HUES64 (cell line): ENCODE measurements around the gene METTL23.
"Not testable (repeated sequence)": the region's sequence is repeated elsewhere in the genome, so short reads cannot be mapped to it uniquely, and the experiment has no call there.

Experiments
- H3K27ac ChIP-seq: 2 replicates; pipeline ENCODE4 v1.7.0; 2013; ENCODE audit warnings: low read depth, low read length, inconsistent platforms
- H3K27me3 ChIP-seq: 2 replicates; pipeline ENCODE4 v1.6.1; 2013; ENCODE audit warnings: mild to moderate bottlenecking, low read length; ENCODE audit not compliant: insufficient read depth
- H3K36me3 ChIP-seq: 2 replicates; pipeline ENCODE4 v1.6.1; 2013; ENCODE audit warnings: mild to moderate bottlenecking, low read length; ENCODE audit not compliant: insufficient read depth
- H3K4me1 ChIP-seq: 2 replicates; pipeline ENCODE4 v1.6.1; 2013; ENCODE audit warnings: mild to moderate bottlenecking, low read length, moderate library complexity; ENCODE audit not compliant: insufficient read depth
- H3K4me3 ChIP-seq: 2 replicates; pipeline ENCODE4 v1.5.1; 2013; ENCODE audit warnings: mild to moderate bottlenecking, low read length, moderate library complexity
- H3K9ac ChIP-seq: 2 replicates; pipeline ENCODE4 v1.6.1; 2013; ENCODE audit warnings: mild to moderate bottlenecking, low read depth, low read length
- H3K9me3 ChIP-seq: 2 replicates; pipeline ENCODE4 v1.6.1; 2013; ENCODE audit warnings: low read depth, low read length; ENCODE audit not compliant: insufficient read depth
- WGBS: fragments of 150-250, 120-280 bp; methylation state at CpG from one replicate; pipeline ENCODE4 v1.1.7; 2013; ENCODE audit warnings: missing lambda C conversion rate; 5-methylcytosine and 5-hydroxymethylcytosine counted together

The METTL23 gene

DNA sequence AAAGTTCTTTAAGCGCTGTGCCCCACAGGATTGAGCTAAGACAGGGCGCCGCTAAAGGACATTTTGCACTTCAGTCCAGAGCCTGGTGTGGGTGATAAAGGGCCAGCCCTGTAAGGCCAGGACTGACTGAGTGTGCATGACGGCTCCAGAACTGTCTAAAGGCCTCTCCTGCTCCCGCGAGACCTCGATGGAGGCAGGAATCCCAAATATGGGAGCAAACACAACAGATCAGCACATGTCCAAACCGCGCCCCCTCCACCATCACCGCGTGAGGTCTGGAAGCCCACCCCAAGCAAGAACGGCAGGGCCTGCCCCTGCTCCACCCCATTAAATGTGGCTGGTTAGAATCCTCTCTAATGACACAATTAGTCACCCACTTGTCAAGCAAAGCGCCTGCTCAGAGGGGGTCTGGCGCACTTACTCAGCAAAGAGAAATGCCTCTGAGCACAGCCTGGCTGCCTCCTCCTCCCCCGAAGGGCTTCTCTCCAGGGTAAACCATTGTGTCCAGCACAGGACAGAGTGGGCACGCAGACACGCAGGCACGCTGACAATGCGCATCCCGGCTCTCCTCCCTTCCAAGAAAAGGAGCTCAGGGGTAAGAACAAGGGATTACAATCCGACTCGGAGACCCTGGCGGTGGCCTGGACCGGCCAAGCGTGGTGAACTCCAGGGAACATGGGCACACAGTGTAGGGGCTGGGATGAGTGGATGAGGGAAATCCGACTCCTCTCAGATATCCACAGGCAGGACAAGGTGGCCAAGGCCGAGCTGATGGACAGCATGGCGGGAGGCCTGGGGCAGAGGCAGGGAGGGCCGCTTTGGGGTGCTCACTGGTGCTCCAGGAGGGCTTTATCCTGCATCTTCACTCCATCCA, 17.3 kb upstream of the METTL23 start:
- H3K9ac ChIP-seq, result peak overlapping the region; percentile 47; the same call in 1 of the 2 replicates
- 0 out of 2 replicates have a peak, but pooled peaks cover 5% of the 10 kb centered on the region for H3K36me3 ChIP-seq
- WGBS, result 8% methylated on average over 29 of the region's 29 CpGs
- H3K4me1 ChIP-seq, result peaks cover 31% of the 10 kb centered on the region
- peak overlapping the region; percentile 21; the same call in 1 of the 2 replicates for H3K27ac ChIP-seq
- no peaks in the 10 kb centered on the region for H3K9me3 ChIP-seq
- peaks cover 24% of the 10 kb centered on the region for H3K27me3 ChIP-seq
- H3K4me3 ChIP-seq, result peak overlapping the region; percentile 66

DNA sequence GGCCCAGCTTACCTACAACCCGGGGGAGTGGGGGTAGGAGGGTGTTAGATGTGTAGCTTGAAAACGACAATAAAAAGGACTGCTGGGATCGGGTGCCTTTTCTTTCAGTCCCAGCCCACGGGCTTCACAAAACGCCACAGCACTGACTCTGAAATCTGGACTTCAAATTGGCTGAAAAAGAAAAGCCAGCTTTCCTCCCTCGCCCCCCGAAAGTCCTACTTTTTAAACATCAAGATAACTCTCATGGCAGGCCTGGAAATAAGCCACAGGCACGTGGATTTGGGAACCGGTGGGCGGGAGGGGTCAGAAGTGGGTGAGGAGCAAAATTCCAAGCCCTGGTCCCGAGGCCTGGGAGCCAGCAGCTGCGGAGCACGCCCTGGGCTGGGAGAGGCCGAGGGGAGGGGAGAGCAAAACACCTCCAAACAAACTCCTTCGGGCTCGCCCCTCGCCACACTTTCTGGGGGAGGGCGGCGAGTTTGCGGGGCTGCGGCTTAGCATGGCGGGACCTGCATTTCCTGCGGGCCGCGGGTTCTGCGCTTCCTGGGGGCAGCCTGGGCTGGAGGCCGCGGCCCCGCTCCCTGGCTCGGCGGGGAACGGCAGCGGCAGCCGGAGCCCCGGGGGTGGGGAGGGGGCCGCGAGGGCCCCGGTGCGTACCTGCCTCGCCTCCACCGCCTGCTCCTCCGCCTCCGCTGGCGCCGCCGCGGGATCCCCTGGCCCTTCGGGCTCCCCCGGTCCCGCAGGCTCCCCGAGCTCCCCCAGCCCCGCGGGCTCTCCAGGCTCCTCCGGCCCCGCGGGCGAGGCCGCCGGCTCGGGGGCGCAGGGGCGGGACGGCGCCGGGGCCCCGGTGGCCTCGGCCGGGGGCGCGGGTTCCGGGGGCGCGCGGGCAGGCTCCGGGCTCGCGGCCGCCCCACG, 16.4 kb upstream of the METTL23 start:
- not testable (repeated sequence) for H3K9me3 ChIP-seq, H3K27ac ChIP-seq, H3K36me3 ChIP-seq
- 2% methylated on average over 35 of the region's 79 CpGs for WGBS
- Histone ChIP-seq H3K4me3 (peak overlapping the region; percentile 66), H3K9ac (peak overlapping the region; percentile 47; the same call in 1 of the 2 replicates), H3K27me3 (peaks cover 24% of the 10 kb centered on the region), H3K4me1 (peaks cover 31% of the 10 kb centered on the region)

DNA sequence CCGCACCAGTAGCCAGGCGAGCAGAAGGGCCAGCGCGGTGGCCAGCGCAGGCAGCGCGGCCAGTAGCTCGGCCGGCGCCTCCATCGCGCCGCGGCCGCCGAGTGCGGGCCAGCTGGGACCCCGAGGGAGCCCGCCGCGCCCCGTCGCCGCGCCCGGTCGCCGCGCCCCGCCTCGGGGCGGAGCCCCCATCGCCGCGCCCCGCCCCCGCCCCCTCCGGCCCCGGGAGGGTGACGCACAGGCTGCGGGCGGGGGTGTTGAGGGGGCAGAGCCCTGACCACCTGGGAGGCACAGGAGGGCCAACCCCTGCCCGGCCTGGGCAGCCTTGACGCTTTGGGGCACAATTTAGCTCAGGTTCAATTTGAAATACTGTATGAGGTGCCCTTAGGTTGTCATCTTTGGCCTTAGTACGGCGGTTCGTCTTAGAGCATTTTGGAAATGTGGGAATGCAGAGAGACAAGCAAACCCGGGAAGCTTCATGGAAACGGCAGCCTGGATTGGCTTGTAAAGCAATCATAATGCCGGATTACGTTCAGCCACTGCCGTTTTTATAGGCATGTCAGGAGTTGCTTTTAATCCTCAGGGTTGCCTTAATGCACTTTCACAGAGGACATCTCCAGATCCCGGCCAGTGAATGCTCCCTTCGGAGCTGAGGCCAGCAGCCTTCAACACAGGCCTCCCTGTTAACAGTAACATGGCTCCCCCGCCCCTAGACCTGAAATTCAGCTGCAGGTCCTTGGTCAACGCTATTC, 15.6 kb upstream of the METTL23 start, which contains the start of gene MXRA7:
TSS of gene MXRA7 (minus strand) at position 103 of the 749 bp plus-strand sequence. CDS start at position 84, 19 bp downstream.
- Histone ChIP-seq H3K27ac (no peak within 1 kb of the TSS; the same call in 1 of the 2 replicates), H3K9me3 (no peaks in the 10 kb centered on the region), H3K4me3 (peak within 1 kb of the TSS; percentile 66), H3K36me3 (peaks cover 12% of the 10 kb centered on the region), H3K4me1 (peaks cover 31% of the 10 kb centered on the region), H3K27me3 (peaks cover 24% of the 10 kb centered on the region), H3K9ac (peak within 1 kb of the TSS; percentile 47; the same call in 1 of the 2 replicates)
- WGBS, result 6% methylated on average over 54 of the region's 56 CpGs

DNA sequence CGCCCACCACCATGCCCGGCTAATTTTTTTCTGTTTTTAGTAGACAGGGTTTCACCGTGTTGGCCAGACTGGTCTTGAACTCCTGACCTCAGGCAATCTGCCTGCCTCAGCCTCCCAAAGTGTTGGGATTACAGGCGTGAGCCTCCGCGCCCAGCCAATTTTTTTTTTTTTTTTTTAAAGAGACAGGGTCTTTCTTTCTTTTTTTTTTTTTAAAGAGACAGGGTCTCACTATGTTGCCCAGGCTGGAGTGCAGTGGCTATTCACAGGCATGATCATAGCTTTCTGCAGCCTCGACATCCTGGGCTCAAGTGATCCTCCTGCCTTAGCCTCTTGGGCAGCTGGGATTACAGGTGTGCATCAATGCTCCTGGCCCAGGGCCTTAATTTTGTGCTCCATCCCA, 14.3 kb upstream of the METTL23 start:
- not testable (repeated sequence) for H3K9me3 ChIP-seq, H3K4me3 ChIP-seq, H3K27ac ChIP-seq, H3K9ac ChIP-seq
- 93% methylated on average over 4 of the region's 7 CpGs for WGBS
- Histone ChIP-seq H3K27me3 (peaks cover 24% of the 10 kb centered on the region), H3K36me3 (peaks cover 25% of the 10 kb centered on the region), H3K4me1 (peaks cover 31% of the 10 kb centered on the region)

DNA sequence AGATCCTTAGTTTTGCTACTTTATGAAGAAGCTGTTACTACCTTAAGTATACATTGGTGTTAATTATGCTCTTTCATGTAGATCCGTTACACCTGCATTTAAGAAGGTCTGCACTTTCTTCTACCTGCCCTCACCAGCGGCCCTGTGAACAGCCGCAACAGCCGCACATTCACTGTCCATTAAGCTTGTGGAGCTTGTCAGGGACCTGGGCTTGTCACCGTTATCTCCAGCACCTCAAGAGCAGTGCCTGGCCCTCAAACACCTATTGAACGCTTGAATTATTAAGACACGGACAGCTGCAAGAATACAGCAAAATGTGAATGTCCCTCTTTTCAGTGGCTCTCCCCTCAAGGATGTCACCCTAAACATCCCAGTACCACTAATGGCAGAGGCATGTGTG, 12.9 kb upstream of the METTL23 start:
- no peaks in the 10 kb centered on the region for H3K9me3 ChIP-seq
- H3K36me3 ChIP-seq, result peaks cover 36% of the 10 kb centered on the region
- peaks cover 17% of the 10 kb centered on the region for H3K27me3 ChIP-seq
- H3K9ac ChIP-seq, result no peak overlapping the region
- peaks cover 21% of the 10 kb centered on the region for H3K4me1 ChIP-seq
- 96% methylated on average over 7 of the region's 7 CpGs for whole genome bisulfite sequencing
- no peak overlapping the region for H3K27ac ChIP-seq
- no peak overlapping the region for H3K4me3 ChIP-seq

DNA sequence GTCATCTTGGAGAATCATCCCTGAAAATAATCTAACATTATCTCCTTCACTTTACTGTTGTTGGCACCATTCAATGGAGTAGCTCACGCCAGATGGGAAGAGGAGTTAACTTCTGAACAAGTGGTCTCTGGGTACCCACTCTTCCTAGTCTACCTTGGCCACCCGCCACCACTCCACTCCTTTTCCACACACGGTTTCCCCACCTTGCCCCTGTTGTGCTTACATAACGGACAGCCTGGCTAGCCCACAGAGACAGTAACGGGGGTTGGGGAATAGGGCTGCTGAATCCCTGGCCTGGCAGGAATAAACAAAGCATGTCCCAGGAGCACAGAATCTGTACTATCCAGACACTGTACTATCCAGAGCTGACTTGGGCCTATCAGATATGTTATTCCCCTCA, 12.3 kb upstream of the METTL23 start:
- Histone ChIP-seq H3K4me1 (peaks cover 16% of the 10 kb centered on the region), H3K27me3 (peaks cover 11% of the 10 kb centered on the region), H3K27ac (no peak overlapping the region), H3K4me3 (no peak overlapping the region), H3K36me3 (peaks cover 42% of the 10 kb centered on the region), H3K9me3 (no peaks in the 10 kb centered on the region), H3K9ac (no peak overlapping the region)
- WGBS, result 94% methylated on average over 5 of the region's 5 CpGs

DNA sequence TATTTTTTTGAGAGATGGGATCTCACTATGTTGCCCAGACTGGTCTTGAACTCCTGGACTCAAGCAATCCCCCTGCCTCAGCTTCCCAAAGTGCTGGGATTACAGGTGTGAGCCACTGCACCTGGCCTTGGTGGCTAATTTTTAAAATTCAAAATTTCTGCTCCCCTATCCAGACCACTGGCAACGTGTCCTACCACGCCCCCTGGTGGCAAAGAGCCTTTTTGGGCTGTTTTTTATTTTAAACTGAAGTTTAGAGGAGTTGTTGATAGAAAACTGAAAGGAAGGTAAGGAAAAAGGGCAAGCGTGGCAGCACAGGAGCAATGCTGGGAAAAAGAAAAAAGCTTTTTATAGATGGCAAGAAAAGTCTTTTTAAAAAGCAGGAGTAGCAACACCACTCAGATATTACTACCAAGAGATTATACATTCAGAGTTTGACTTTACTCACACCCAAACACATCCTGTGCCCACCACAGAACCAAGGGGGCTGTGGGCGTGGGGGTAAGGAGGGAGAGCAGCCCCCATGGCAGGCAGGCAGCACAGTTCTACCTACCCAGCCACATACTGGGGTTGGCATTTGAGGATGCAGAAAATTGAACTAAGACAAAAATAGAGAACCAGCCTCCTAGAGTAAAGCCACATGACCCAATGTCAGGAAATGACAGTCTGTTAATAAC, 11.7 kb upstream of the METTL23 start:
- Histone ChIP-seq H3K9me3 (no peaks in the 10 kb centered on the region), H3K4me3 (no peak overlapping the region), H3K27me3 (peaks cover 5% of the 10 kb centered on the region), H3K4me1 (peaks cover 10% of the 10 kb centered on the region; the same call in 1 of the 2 replicates), H3K27ac (no peak overlapping the region), H3K9ac (no peak overlapping the region), H3K36me3 (peaks cover 47% of the 10 kb centered on the region)
- WGBS, result 34% methylated on average over 4 of the region's 4 CpGs

DNA sequence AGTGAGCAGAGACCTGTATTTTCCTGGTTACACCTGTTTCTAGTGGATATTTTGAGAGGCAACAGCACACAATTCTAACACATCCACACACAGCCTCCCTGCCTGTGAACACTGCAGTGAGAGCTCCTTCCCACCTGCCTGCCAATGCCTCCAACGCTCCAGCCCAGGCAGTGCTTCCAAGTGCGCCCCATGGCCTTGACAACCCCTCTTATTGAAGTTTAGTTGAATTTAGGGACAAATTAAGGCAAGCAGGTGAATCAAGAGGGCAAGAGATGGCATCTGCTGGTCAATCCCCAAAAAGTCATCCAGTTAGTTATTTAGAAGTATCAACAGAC, 11.2 kb upstream of the METTL23 start:
- H3K4me3 ChIP-seq, result no peak overlapping the region
- H3K27me3 ChIP-seq, result no peaks in the 10 kb centered on the region; the same call in 1 of the 2 replicates
- H3K4me1 ChIP-seq, result peaks cover 8% of the 10 kb centered on the region; the same call in 1 of the 2 replicates
- H3K27ac ChIP-seq, result no peak overlapping the region
- peaks cover 52% of the 10 kb centered on the region for H3K36me3 ChIP-seq
- WGBS, result 93% methylated on average over 2 of the region's 2 CpGs
- no peaks in the 10 kb centered on the region for H3K9me3 ChIP-seq
- H3K9ac ChIP-seq, result no peak overlapping the region

DNA sequence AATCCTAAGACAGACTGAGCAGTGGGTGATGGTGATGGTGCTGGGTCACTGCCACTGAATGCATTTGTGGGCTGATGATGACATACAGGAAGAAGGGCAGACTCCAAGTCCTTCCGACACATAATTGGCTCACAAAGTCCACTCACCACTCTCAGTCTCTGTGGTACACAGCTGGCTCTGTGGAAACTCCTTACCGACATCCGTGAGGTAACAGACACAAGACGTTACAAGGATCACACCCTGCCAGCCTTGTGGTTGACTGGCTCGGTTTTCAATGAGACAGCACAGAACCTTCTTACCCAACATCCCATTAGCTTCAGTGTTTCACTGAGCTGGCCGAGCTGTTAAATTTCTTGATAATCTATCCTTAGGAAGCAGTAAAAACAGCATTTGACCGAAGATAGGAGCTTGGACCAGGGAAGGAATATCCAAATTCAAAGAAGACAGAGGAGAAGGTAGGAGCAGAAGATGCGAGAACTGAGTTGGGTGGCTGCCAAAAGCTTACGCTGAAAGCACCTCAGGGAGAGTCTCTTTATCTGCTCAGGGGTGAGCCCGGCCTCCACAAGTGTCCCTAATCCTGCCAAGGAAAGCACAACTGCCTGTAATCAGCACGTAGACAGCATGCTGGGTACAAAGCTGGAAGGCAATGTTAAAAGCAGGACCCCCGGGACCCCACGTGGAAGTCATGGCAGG, 10.3 kb upstream of the METTL23 start:
- no peak overlapping the region for H3K27ac ChIP-seq
- 94% methylated on average over 13 of the region's 13 CpGs for WGBS
- H3K27me3 ChIP-seq, result no peaks in the 10 kb centered on the region; the same call in 1 of the 2 replicates
- H3K9me3 ChIP-seq, result no peaks in the 10 kb centered on the region
- H3K9ac ChIP-seq, result no peak overlapping the region
- H3K36me3 ChIP-seq, result peaks cover 61% of the 10 kb centered on the region
- H3K4me3 ChIP-seq, result no peak overlapping the region
- H3K4me1 ChIP-seq, result peaks cover 4% of the 10 kb centered on the region; the same call in 1 of the 2 replicates

DNA sequence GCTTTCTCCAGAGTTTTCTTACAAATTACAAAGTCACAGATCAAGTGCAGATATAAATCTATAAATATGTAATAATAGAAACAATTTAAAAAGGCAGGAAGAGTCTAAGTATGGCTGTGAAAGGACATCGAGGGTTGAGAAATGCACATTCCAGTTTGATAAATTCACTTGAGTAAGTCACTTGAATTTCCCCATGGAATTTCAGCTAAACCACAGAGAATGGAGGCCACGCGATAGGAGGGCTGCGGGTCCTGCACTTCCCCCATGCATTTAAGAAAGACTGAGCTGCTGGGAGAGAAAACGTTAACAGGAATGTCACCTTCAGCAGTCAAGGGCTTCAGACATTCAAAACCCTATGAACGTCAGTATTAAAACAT, 9.8 kb upstream of the METTL23 start:
- Histone ChIP-seq H3K27me3 (no peaks in the 10 kb centered on the region; the same call in 1 of the 2 replicates), H3K4me3 (no peak overlapping the region), H3K9ac (no peak overlapping the region), H3K9me3 (no peaks in the 10 kb centered on the region), H3K4me1 (no peaks in the 10 kb centered on the region), H3K36me3 (peaks cover 66% of the 10 kb centered on the region), H3K27ac (no peak overlapping the region)
- WGBS, result 88% methylated on average over 5 of the region's 6 CpGs
